Endothelial cell of umbilical vein (primary cell): ENCODE measurements around the gene TSSC4.

Experiments used
- EZH2 ChIP-seq: IDR thresholded peaks from 2 replicates; pipeline ENCODE4 v1.6.1; 2012; ENCODE audit warnings: borderline replicate concordance, low read depth, mild to moderate bottlenecking, moderate library complexity, low read length, inconsistent platforms; ENCODE audit not compliant: severe bottlenecking
- FOS ChIP-seq: IDR thresholded peaks from 2 replicates; pipeline ENCODE4 v1.6.1; 2011; ENCODE audit warnings: mild to moderate bottlenecking, low read length, moderate library complexity, borderline replicate concordance; ENCODE audit not compliant: insufficient read depth
- POLR2A ChIP-seq: IDR thresholded peaks from 2 replicates; pipeline ENCODE4 v1.6.1; 2012; ENCODE audit warnings: low read depth, mild to moderate bottlenecking, control low read depth, low read length
- POLR2AphosphoS5 ChIP-seq: IDR thresholded peaks from 2 replicates; pipeline ENCODE4 v1.6.1; 2012; ENCODE audit warnings: low read depth, mild to moderate bottlenecking, control low read depth, low read length, moderate library complexity; ENCODE audit not compliant: insufficient read depth
- TF ChIP-seq, protein P1 (sequence below), 2 donors: IDR thresholded peaks; 1 replicate in 1 of 2; 2 replicates in 1 of 2; pipeline ENCODE4 v1.5.1; 2011; ENCODE audit warnings: low read length in 2 of 2, mild to moderate bottlenecking in 2 of 2, moderate library complexity in 2 of 2, control low read depth in 1 of 2, inconsistent platforms in 1 of 2, low read depth in 1 of 2; ENCODE audit not compliant: insufficient read depth in 1 of 2; ENCODE audit errors: extremely low read depth in 1 of 2
- TF ChIP-seq, protein P2 (sequence below): IDR thresholded peaks from 2 replicates; pipeline ENCODE4 v1.6.1; 2011; ENCODE audit not compliant: insufficient read depth, insufficient read length

DNA sequence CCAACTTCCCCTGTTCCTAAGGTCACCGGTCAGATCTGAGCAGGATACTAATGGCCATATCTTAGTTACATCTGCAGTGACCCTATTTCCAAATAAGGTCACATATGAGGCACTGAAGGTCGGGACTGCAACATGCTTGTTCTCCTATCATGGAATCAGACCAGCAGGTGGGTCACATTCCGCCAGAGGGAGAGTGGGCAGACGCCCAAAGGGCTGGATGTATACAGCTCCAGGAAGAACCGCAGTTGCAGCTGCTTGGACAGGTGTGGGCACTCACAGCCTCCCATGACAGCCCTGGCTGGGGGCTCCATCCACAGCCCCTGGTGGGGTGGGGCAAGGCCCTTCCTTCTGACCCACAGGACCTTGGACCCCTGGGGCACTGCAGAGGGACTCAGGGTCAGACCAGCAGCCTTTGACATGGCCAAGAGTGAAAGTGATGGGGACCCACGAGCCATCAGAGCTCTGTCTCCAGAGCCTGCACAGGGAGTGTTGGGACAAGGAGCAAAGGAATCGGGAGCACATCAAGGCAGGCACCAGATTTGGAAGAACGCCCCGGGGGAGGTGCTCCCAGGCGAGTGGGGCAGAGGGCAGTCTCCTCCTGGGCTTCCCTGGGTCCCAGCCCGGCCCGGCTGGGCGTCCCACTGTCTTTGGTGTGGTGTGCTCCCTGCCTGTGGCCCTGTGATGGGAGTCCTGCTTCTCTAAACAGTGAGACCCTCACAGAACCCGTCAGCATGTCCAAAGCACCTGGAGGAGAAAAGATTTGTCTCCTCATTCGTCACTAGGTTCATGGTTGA is 36.8 kb upstream of the TSSC4 start:
- no peak for TF ChIP-seq POLR2AphosphoS5
- TF ChIP-seq, protein P1, sequence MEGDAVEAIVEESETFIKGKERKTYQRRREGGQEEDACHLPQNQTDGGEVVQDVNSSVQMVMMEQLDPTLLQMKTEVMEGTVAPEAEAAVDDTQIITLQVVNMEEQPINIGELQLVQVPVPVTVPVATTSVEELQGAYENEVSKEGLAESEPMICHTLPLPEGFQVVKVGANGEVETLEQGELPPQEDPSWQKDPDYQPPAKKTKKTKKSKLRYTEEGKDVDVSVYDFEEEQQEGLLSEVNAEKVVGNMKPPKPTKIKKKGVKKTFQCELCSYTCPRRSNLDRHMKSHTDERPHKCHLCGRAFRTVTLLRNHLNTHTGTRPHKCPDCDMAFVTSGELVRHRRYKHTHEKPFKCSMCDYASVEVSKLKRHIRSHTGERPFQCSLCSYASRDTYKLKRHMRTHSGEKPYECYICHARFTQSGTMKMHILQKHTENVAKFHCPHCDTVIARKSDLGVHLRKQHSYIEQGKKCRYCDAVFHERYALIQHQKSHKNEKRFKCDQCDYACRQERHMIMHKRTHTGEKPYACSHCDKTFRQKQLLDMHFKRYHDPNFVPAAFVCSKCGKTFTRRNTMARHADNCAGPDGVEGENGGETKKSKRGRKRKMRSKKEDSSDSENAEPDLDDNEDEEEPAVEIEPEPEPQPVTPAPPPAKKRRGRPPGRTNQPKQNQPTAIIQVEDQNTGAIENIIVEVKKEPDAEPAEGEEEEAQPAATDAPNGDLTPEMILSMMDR (IDR thresholded peaks at IDR 0.05; ENCODE audit: extremely low read depth in 1 of 2, insufficient read depth in 1 of 2, low read depth in 1 of 2, low read length in 2 of 2) = no peak
- TF ChIP-seq EZH2 = no peak
- TF ChIP-seq, protein P2, sequence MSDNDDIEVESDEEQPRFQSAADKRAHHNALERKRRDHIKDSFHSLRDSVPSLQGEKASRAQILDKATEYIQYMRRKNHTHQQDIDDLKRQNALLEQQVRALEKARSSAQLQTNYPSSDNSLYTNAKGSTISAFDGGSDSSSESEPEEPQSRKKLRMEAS = no peak
- no peak for TF ChIP-seq FOS
- no peak for TF ChIP-seq POLR2A
